Measurements from ENCODE around the gene CACNA1C. TPM values are rescaled to one million over a fixed set of nuclear protein-coding genes. Genes with fewer than 3 reads are reported as not detected.

Gene CACNA1C
- total RNA-seq, 1 donor from 2014 or later: 171 TPM

DNA sequence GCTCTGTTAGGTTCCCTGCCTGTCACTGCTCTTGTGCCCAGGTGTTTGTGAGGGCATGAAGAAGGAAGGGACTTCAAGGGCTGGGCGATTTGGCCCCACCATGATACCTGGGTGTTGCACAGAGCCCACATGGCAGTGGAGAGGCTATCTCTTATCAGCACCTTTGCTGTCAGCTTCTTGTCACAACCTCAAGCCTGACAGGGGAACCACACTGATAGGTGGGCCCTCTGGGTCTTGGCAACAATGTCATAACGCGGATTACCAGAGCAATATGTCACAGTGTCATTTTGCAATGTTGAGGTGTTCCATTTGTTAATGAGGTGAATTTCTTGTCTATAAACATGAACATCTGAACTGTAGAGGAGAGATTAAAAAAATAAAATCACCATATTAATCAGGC lies 22.9 kb upstream of the CACNA1C start:
- DNase-seq (ENCODE audit: missing footprints): no peak
- intact Hi-C loops (cut with DNase I): no loop called here
- ATAC-seq: no peak

DNA sequence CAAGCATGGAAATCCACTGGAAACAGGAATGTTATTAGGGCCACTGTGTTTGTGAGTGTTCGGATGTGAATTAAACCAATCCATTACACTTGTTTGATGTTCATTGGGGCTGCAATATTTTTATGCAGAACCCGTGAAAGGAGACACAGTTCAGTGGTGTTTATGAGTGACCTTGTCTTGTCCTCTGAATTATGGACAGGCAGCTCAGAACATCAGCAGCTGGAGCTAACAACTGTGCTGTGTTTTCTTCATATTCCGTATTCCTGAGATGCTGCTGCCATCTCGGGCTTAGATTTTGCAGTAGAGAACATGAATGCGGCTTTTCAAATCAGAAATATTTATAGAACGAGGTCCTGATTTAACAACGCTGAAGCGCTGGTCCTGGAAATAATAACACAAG lies 20.3 kb upstream of the CACNA1C start:
- intact Hi-C loops (cut with DNase I): no loop called here
- ATAC-seq: no peak
- no peak for DNase-seq (ENCODE audit: missing footprints)

DNA sequence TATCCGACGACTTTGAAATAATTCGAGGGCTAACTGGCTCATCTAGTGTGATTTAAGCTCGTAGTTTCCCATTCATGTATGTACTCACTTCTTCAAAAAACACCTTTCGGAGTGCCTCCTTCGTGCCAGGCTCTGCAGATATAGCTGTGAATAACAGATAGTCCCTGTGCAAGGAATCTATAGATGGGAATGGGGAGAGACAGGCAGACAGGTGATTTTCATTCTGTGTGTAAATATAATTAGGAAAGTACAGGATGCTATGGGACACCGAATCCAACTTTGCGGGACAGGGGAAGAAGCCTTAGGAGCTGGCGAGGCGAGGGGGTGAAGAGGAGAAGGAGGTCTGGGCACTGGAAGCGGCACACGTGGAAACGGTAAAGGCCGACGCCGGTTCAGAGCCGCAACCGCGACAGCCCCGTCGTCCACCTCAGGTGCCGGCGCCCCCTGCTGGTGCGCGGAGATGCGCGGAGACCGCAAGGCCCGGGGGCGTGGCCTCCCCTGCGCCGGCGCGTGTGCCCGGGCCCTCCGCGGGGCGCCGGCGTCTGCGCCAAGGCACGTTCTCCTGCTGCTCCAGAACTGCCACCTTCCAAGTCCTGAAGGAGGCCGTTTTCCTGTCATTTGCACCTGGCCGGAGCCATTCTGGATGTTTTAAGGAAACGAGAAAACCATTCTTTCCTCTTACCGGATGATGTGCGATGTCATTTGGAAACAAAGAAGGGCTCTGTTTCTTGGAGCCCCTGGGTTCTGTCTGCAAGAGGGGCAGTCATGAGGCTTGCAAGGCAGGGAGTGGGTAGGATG lies 18.0 kb upstream of the CACNA1C start:
- peak; percentile 94 for DNase-seq (ENCODE audit: missing footprints)
- peak; percentile 81 for ATAC-seq
- intact Hi-C loops (cut with DNase I): loop anchor here (5.0 kb wide), 2 partner anchors 63 to 233 kb away; no protein-coding TSS in a partner anchor

DNA sequence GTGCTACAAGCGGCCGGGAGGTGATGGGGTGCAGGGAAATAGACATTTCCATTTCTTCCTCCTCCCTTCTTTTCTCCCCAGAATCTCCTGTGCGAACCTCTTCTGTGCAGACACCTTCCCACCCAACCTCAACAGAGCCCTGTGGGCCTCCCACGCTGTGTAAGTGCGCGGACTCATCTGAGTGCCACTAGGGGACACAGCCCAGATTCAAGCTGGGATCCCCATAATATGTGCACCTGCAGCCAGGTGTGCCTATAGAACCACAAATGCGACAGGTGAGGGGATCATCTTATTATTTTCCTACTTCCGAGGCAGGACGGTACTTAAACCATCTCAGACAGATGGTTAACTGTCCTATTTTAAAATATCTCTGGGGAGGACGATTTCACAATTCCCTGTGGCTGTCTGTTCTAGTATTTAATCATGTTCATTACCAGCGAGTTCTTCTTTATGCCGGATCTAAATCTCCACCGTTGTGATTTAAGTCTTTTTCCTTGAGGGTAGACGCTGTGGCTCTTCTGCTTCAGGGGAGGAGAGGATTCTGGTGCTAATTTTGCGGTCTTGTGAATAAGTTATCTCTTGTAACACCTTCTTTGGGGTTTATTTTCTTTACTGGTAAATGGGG lies 17.2 kb upstream of the CACNA1C start:
- DNase-seq (ENCODE audit: missing footprints): no peak
- intact Hi-C loops (cut with DNase I): loop anchor here (5.0 kb wide), 2 partner anchors 63 to 233 kb away; no protein-coding TSS in a partner anchor
- ATAC-seq: no peak

DNA sequence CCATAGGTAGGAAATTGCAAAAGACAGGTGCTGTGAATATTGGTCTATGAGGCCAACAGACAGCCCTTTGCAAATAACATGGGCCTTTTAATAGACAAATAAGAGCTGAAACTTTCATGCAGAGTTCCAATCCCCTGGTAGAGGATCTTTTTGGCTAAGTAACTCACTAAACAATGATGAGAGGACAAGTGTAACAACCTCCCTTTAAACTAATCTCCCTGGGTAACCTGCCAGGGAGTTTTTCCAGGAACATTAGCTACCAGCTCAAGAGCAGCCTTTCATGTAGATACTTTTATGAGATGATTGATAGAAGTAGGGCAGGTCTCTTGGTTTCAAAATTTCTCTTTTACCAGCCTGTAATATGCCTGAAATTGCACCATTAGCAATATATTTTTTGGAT lies 13.8 kb upstream of the CACNA1C start:
- intact Hi-C loops (cut with DNase I): loop anchor here (5.0 kb wide), 2 partner anchors 67 to 237 kb away; no protein-coding TSS in a partner anchor
- ATAC-seq: peak; percentile 56
- DNase-seq (ENCODE audit: missing footprints): no peak

DNA sequence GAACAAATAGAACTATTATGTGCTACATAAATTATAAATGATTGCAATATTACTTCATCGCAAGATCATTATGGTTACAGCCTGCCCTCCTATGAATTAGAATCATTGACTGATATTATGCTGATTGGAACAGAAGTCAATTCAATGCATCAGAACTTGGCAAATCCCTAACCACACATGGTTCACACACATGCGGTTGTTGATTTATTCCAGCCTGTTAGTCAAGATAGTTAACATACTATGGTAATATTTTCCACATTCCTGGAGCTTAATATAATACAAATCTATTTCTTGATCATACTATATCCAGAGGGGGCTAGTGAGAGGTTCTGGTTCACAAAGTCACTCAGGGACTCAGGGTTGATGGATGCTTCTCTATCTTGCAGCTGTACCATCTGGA lies 9.7 kb upstream of the CACNA1C start:
- intact Hi-C loops (cut with DNase I): no loop called here
- DNase-seq (ENCODE audit: missing footprints): no peak
- no peak for ATAC-seq

DNA sequence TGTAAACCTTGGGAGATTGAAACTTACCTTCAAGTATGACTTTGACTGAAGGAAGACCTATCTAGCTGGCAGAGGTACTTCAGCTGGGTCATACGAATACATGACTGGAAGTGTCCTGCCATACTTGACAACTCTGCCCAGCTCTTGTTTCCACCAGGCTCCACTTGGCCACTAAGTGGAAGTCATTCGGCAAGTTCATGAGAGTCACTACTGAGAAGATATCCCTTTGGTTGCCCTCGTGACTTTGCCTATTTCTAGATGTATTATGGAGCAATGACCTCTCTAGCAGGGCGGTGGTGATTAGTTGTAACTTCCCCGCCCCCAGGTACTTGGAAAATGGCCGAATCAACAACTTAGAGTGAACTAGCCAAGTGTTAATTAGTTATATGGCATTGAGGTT lies 8.6 kb upstream of the CACNA1C start:
- intact Hi-C loops (cut with DNase I): no loop called here
- ATAC-seq (peak; percentile 47), DNase-seq (ENCODE audit: missing footprints) (no peak)

DNA sequence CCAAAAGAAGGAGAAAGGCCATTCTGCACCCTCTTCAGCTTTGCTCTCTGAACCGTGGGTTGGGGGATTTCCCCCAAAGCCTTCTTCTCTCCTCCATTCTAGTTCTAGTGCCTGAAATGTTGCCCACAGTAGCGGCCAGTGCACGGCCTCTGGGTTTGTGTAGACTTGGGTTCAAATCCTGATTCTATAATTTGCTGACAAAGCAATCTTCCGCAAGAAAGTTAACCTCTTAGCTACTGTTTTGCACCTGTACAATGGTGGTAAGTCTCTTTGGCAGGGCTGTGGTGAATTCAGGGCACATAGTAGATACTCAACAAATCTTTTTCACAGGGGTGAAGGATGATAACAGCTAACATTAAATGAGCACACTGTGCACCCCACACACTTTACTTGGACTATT lies 5.8 kb upstream of the CACNA1C start:
- no peak for ATAC-seq
- DNase-seq (ENCODE audit: missing footprints): no peak
- intact Hi-C loops (cut with DNase I): no loop called here

DNA sequence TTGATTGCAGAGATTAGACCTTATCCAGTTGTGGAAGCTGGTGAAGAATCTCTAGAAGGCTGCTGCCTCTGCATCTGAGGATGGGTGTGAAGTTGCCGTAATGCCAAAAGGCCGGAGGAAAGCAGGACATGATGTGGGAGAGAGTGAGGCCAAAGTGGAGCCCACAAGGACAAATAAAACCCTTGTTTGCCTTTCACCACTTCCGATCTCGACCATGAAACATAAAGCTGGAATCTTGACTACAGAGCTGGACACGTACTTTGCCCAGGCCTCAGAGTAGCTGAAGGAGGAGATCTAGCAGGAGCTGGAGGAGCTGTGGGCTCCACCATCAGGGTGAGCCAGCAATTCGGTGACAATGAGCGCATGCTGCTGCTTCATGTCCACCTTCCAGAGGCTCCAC lies 5.0 kb upstream of the CACNA1C start:
- intact Hi-C loops (cut with DNase I): no loop called here
- DNase-seq (ENCODE audit: missing footprints) (no peak), ATAC-seq (no peak)

DNA sequence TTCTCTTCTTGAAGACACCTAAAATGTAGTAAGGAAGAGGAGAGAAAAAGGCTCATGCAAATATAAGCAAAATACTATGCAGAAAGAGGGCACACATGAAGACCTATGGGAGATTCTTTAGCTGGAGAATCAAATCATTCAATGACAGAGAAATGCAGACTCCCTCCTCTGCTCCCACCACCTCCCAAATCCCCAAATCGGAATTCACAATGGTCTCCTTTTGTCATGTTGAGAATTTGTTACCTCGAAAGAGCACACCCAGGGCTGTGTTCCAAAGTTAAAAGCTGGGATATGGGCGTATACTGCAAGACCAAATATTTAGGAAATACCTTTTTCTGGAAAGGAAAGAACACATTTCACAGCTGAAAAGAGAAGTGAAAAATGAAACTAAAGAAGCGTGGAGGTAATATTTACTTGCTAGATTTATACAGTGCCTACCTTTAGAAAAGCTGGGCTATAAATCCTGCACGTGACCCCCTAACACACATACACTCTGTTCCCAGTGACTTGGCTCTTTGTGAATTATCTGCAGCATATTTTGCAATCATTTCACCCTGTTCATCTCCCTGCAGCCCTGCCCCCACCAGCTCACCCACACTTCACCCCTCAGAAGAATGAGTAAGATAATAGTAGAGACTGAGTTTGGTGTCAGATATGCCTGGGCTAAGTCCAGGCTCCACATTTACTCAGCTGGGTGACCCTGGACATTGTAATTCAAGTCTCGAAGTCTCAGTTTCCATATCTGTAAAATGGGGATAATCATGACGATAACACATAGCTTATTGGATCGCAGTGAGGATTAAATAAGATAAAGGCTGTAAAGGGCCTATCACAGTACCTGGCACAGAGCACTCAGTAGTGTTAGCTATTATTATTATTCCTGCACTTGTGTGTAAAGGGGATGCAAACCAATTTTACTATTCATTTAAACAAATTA lies 2.9 kb upstream of the CACNA1C start:
- ATAC-seq (no peak), DNase-seq (ENCODE audit: missing footprints) (no peak)
- intact Hi-C loops (cut with DNase I): loop anchor here (5.0 kb wide), 1 partner anchor 78 kb away; no protein-coding TSS in a partner anchor

DNA sequence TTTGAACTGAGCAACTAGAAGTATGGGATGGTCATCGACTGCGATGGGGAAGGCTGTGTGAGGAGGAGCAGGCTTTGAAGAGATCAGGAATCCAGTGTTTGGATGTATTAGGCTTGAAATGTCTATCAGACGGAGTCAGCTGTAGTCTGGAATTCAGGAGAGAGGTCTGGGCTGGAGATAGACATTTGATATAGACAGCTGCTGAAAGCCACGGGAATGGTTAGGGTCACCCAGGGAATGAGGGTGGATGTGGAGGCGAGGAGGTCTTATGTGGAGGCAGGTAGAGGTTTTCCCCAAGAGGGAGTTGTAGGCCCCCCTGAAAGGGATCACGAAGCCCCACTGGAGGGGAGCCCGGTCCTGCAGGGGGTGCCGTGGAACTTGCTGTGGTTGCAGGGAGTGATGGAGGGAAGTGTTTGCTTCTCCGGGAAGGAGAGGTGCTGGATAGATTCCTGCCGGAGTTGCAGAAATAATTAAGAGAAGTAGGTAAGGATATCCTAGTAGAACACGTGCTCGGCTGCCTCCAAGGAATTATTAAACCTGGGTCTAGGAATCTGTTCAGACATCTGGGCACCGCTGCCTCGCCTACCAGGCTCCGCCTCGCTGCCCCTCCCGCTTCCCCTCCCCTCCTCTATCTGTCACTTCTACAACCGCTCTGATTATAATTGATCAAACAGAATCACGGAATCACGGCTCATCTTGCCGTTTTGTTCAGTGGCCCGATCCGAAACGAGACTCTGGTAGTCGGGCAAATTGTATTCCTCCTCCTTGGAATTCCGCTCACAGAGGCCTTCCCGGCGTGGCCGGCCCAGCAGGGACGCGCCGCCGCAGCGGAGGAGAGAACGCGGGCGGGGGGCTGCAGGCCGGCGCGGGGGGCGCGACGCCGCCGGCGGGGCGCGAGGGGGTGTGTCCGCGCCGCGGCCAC lies 826 bp upstream of the CACNA1C start:
- ATAC-seq (no peak), DNase-seq (ENCODE audit: missing footprints) (no peak)
- intact Hi-C loops (cut with DNase I): loop anchor here (1.0 to 5.0 kb wide), 2 partner anchors 80 to 222 kb away; no protein-coding TSS in a partner anchor

DNA sequence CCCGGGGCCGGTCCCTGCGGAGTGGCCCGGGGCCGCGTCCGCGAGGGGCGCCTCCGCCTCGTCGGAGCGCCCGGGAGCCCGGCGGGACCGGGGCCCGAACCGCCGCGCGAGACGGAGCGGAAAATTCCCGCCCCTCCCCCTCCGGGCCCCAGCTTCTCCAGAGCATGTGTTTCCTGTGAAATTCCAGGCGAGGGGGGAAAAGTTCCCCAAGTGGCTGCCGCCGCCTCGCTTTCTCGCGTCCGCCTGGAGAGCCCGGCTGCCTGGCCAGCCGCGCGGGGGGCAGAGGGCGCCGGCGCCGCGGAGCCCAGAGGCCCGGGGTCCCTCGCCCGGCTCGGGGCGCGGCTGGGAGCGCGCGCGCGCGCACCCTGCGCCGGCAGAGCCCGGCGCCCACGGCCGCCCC lies 904 bp downstream of the CACNA1C start:
- no peak for ATAC-seq
- intact Hi-C loops (cut with DNase I): loop anchor here (5.0 kb wide), 1 partner anchor 81 kb away; no protein-coding TSS in a partner anchor

DNA sequence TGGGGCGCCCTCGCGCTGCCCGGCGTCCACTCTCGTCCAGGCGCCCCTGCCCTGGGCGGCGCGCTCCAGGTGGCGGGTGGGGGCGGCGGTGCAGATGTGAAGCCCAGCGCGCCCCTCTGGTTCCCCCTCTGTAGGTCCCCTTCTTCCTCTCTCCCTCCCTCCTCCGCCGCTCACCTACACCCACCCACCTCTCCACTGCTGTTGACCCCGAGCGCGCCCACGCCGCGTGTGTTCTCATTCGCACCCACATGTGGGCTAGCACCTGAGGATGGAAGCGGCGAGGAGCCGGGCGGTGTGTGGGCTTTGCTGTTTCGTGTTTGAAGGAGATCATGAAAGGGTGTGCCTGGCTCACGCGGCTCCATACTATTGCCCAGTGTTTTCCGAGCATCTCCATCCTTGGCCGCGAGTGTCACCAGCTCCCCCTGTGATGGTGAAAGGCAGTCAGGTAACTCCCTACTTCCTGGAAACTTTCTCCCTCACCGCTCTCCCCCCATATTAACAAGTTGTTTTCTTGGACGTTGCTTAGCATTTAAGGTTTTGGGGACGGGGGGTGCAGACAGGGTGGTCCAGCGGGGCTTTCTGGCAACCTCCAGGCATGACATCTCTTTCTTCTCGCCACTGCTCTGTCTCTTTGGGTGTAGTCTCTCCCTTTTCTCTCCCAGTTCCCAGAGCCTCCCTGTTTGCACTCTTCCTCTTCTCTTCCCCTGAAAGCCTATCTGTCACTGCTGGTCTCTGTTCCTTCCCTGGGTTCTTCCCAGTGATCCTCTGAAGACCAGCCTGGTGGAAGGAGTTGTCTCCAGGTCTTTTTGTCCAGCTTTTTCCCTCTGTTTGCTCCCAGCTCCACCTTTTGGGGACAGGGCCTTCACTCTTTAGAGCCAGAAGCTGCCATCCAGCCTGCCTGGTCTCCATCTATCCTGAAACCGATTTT lies 1.6 kb downstream of the CACNA1C start:
- ATAC-seq: no peak
- DNase-seq (ENCODE audit: missing footprints): no peak
- intact Hi-C loops (cut with DNase I): loop anchor here (5.0 kb wide), 4 partner anchors 82 to 528 kb away; no protein-coding TSS in a partner anchor

More for the DNA sequence above, 904 bp downstream of the CACNA1C start:
- no peak for DNase-seq (ENCODE audit: missing footprints)

DNA sequence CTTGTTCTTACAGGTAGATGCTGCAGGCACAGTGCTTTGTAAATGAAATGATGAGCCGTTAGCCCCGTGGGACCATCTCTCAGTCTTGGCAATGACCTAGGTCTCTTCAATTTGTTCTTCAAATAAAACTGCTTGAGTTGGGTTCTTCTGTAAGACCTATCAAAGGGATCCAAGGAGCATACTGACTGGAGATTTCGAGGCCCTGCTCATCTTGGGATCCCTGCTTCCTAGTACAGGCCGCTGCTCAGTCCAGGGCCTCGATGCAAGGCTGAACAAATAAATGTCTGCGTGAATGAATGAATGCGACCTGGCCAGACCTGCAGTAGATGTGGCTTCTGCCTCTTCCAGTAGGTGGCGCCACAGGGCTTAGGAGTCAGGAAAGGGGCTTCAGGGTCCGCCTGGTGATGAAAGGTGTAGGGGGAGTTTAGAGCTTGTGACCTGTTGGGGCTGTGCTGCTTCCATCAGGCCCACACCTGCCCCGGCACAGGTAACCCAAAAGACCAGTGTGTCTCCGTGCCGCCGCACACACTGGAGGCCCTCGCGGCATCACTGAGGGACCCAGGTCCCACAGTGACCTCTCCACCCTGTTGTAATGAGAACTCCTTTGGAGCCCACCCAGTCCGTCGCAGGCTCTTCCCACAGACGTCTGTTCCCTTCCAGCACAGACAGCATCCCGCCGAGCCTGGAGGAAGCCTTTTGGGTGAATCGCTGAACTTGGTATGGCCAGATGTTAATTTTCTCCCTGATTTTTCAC lies 4.4 kb downstream of the CACNA1C start:
- DNase-seq (ENCODE audit: missing footprints) (no peak), ATAC-seq (peak; percentile 17)
- intact Hi-C loops (cut with DNase I): loop anchor here (5.0 kb wide), 3 partner anchors 95 to 525 kb away; no protein-coding TSS in a partner anchor

DNA sequence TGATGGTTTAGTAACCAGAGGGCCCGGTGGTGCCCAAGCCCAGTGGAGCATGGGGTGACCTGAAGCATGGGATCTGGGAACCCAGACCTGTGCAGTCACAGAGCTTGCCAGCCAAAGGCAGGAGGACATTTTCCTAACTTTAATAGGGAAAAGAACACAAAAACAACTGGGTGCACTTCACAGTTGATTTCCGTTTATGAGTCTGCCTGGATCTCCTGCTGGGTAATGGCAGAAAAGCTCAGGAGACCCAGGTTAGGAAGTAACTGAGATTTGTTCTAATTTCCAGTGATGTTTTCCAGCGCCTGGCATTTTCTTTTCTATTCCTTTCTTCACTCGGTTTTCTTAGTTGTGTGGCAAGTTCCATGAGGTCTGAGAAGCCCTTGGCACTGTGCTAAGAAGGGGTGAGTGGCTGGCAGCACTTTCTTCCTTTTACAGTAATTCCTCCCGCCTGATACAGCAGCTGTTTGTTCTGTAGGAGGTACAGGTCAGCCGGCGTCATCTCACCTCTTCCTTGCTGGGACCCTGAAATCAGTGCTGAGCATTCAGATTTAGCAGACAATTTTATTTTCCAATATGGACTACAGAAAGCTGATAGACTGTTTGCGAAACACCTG lies 5.1 kb downstream of the CACNA1C start:
- DNase-seq (ENCODE audit: missing footprints): no peak
- intact Hi-C loops (cut with DNase I): loop anchor here (5.0 kb wide), 3 partner anchors 94 to 524 kb away; no protein-coding TSS in a partner anchor
- ATAC-seq: no peak

DNA sequence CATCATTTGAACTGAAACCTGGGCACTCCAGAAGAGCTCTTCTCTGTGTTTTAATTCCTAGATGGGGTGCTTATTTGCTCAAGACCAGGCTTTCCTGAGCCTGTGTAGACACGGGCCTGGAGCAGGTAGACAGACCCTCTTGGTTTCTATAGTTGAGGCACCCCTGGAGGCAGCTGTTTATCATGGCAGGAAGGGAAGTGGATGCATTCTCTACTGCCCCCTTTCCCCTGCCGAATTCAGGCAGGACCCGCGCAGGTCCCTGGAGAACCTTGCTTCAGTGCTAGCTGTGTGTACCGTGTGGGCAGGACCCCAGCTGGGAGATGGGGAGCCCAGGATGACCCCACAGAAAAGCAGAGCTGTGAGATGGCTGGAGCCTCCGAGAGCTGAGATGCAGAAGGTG lies 6.0 kb downstream of the CACNA1C start:
- intact Hi-C loops (cut with DNase I): loop anchor here (5.0 kb wide), 3 partner anchors 93 to 523 kb away; no protein-coding TSS in a partner anchor
- ATAC-seq: no peak
- DNase-seq (ENCODE audit: missing footprints): no peak
